GM10248 (cell line): ENCODE data around the gene SSH3.

ENCODE experiments used
- CTCF ChIA-PET: fragments of 300-600 bp; sonication (Branson Sonifier 250); formaldehyde crosslinking; extraction: SDS; loops from one replicate; lab custom pipeline; 2021; ENCODE audit warnings: antibody characterized with exemption; lab: Yijun Ruan, JAX
- POLR2A ChIA-PET: fragments of 350-650 bp; sonication (Branson Sonifier 250); formaldehyde crosslinking; extraction: SDS; loops from one replicate; lab custom pipeline; 2020; ENCODE audit warnings: antibody characterized with exemption; lab: Yijun Ruan, JAX
- DNase-seq: peaks from one replicate; pipeline ENCODE4 v3.0.0; 2012; ENCODE audit errors: extremely low spot score
- TF ChIP-seq, protein P1 (sequence below): IDR thresholded peaks from 2 replicates; pipeline ENCODE4 v1.5.1; 2012; ENCODE audit warnings: mild to moderate bottlenecking, low read depth; ENCODE audit errors: extremely low read depth, missing control alignments, control extremely low read depth

Gene SSH3

DNA sequence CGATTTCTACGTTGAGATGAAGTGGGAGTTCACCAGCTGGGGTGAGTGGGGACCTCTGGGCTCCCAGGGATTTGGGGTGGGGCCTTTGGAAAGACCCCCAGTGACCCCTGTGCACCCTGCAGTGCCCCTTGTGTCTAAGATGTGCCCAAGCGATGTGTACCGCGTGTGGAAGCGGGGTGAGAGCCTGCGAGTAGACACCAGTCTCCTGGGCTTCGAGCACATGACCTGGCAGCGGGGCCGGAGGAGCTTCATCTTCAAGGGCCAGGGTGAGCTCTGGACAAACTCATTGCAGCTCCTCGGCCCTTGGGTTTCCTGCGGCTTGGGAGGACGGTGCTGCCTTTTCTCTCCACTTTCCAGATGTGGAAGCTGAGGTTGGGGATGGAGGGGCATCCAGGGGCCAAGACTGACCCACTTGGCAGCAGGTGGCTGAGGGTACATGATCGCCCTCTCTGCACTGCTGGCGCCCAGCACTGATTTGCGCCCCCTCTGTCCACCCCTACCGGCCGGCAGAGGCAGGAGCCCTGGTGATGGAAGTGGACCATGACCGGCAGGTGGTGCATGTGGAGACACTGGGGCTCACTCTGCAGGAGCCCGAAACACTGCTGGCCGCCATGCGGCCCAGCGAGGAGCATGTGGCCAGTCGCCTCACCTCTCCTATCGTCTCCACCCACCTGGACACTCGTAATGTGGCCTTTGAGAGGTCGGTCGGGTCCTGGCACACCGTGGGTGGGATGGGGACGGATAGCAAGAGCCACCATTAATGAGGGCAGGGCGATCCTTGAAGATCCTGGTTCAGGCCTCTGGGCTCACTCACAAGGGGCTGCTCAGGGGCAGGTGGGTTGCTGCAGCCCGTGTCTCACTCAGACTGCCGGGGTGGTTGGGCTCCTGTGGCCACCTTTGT, 11.6 kb upstream of the SSH3 start:
- TF ChIP-seq, protein P1, sequence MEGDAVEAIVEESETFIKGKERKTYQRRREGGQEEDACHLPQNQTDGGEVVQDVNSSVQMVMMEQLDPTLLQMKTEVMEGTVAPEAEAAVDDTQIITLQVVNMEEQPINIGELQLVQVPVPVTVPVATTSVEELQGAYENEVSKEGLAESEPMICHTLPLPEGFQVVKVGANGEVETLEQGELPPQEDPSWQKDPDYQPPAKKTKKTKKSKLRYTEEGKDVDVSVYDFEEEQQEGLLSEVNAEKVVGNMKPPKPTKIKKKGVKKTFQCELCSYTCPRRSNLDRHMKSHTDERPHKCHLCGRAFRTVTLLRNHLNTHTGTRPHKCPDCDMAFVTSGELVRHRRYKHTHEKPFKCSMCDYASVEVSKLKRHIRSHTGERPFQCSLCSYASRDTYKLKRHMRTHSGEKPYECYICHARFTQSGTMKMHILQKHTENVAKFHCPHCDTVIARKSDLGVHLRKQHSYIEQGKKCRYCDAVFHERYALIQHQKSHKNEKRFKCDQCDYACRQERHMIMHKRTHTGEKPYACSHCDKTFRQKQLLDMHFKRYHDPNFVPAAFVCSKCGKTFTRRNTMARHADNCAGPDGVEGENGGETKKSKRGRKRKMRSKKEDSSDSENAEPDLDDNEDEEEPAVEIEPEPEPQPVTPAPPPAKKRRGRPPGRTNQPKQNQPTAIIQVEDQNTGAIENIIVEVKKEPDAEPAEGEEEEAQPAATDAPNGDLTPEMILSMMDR = no peak
- POLR2A ChIA-PET = no interaction called here
- no peak for DNase-seq
- CTCF ChIA-PET = interaction anchor here (0.9 to 2.3 kb wide), 4 partner anchors 14 to 90 kb away, joined by 3 to 10 read pairs (median 4); no protein-coding TSS in a partner anchor

DNA sequence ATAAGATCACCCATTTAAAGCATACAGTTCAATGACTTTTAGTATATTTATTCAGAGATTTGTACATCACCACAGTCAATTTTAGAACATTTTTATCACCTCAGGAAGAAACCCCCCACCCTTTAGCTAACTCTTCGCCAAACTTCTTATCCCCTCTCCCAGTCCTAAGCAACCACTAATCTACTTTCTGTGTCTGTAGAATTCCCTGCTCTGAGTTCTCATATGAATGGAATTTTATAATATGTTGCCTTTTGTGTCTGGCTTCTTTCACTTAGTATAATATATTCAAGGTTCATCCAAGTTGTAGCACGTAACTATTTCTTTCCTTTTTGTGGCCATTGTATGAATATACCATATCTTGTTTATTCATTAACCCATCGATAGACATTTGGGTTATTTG, 10.7 kb upstream of the SSH3 start:
- TF ChIP-seq, protein P1 = no peak
- ChIA-PET CTCF (interaction anchor here (1.2 to 1.4 kb wide), 4 partner anchors 21 to 109 kb away, joined by 3 to 8 read pairs (median 3); partner anchors contain the start of gene PPP1CA), POLR2A (no interaction called here)
- no peak for DNase-seq

DNA sequence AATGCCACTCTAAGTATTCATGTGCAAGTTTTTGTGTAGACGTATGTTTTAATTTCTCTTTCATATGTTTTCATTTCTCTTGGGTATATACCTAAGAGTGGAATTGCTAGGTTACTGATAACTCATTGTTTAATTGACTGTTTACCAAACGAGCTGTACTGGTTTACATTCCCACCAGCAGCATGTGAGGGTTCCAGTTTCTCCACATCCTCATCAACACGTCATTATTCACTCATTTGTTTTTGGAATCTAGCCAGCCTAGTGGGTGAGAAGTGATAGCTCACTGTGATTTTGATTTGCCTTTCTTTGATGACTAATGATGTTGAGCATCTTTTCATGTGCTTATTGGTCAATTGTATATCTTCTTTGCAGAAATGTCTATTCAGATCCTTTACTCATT, 10.2 kb upstream of the SSH3 start:
- no peak for DNase-seq
- ChIA-PET POLR2A (no interaction called here), CTCF (interaction anchor here (1.1 to 1.4 kb wide), 5 partner anchors 21 to 108 kb away, joined by 3 to 8 read pairs (median 3); partner anchors contain the start of gene PPP1CA)
- TF ChIP-seq, protein P1 = no peak

DNA sequence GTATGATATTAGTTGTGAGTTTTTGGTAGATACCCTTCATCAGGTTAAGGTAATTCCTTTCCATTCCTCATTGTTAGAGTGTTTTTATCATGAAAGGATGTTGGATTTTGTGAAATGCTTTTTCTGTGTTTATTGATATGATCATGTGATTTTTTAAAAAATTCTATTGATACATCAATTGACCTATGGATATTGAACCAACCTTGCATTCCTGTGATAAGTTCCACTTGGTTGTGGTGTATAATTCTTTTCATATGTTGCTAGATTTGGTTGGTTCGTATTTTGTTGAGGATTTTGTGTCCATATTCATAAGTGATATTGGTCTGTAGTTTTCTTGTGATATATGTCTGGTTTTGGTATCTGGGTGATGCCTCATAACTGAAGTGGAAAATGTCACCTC, 7.5 kb upstream of the SSH3 start:
- TF ChIP-seq, protein P1 = no peak
- ChIA-PET POLR2A (no interaction called here), CTCF (interaction anchor here (0.7 to 2.1 kb wide), 2 partner anchors 15 to 21 kb away, joined by 3 to 9 read pairs; no protein-coding TSS in a partner anchor)
- no peak for DNase-seq

DNA sequence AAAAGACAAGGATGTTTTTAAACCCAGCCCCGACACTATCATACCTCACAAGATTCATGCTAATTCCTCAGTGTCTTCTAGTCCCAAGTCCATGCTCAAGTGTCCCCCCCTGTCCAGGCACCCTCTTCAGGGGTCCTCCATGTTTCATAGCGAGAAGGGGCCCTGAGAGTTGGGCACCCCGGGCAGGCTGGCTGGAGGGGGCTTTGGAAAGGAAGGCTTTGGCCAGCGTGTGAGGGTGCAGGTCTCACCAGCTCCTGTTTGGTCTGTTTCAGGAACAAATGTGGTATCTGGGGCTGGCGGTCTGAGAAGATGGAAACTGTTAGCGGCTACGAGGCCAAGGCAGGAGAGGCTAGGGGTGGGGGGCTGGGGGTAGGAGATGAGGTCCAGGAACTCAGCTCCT, 4.5 kb upstream of the SSH3 start:
- DNase-seq = no peak
- TF ChIP-seq, protein P1 = no peak
- ChIA-PET POLR2A (interaction anchor here (0.5 kb wide), 1 partner anchor 30 kb away, joined by 8 read pairs; no protein-coding TSS in a partner anchor), CTCF (interaction anchor here (1.4 to 3.5 kb wide), 4 partner anchors 9 to 83 kb away, joined by 4 to 20 read pairs (median 8); partner anchors contain the start of gene ANKRD13D)

DNA sequence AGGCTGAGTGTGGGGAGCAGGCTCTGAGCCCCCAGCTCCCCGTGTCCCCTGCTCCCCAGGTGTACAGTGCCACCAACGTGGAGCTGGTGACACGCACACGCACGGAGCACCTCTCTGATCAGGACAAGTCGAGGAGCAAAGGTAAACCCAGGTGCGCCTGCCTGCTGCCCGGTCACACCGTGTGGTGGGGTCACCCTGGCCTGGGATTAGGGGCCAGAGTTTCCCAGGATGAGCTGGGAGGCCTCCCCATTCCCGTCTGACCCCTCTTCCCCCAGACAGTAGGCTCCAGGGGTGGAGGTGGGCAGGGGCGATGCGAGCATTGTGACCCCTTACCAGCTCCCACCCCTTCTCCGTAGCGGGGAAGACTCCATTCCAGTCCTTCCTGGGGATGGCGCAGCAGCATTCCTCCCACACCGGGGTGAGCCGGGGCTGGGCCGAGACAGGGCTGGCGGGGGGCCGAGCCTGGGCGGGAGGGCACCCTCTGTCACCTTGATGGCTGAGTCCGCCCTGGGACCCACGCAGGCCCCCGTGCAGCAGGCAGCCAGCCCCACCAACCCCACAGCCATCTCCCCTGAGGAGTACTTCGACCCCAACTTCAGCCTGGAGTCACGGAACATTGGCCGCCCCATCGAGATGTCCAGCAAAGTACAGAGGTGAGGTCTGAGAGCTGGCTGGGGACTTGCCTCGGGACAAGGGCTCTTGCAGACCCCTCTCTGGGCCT, 3.7 kb upstream of the SSH3 start:
- no peak for DNase-seq
- CTCF ChIA-PET = interaction anchor here (2.1 to 3.5 kb wide), 3 partner anchors 10 to 82 kb away, joined by 7 to 20 read pairs (median 8); partner anchors contain the start of gene ANKRD13D
- POLR2A ChIA-PET = no interaction called here
- TF ChIP-seq, protein P1 = no peak
